ENCODE measurements around the gene ATAT1. TPM values are rescaled to one million over a fixed set of nuclear protein-coding genes. Genes with fewer than 3 reads are reported as not detected.
A peak's percentile ranks its signal among the peaks of the same experiment; 100 is the strongest.

Gene ATAT1
- total and polyA plus RNA-seq, 2 of the 13 experiments (the other 11 are each of a cell fraction or from before 2014, with no cell fraction given) = 9.2 to 23.6 TPM

DNA sequence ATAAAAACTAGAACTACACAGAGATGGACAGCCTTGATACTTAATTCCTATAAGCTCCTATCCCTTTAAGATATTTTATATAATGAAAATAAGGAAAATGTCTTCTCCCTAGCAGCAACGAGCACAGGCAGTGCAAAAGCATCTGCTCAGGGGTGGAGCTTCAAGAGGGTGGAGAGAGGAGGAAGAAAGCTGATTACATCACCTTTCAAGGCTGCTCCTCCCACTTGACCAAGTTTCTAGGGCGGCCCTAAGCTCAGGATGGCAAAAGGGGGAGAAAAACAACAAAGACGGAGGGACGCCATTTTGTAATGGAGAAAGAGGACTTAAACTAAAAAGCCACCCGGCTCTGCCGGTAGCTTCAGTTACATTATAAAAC is 11.8 kb upstream of the ATAT1 start (continued):
- TF ChIP-seq TGIF2 (CRISPR knock-in tag; IDR thresholded peaks at IDR 0.05) = peak; percentile 47
- no peak for TF ChIP-seq IRF2 (CRISPR knock-in tag; IDR thresholded peaks at IDR 0.05)
- no peak for TF ChIP-seq BHLHE40 (IDR thresholded peaks at IDR 0.05; ENCODE audit: low read length)
- no peak for TF ChIP-seq EED (CRISPR knock-in tag; IDR thresholded peaks at IDR 0.05)
- TF ChIP-seq MED1 (CRISPR knock-in tag; IDR thresholded peaks at IDR 0.05) = peak; percentile 71
- no peak for TF ChIP-seq ZNF674 (CRISPR knock-in tag; IDR thresholded peaks at IDR 0.05; ENCODE audit: low read depth)
- no peak for TF ChIP-seq REXO4 (CRISPR knock-in tag; IDR thresholded peaks at IDR 0.05; ENCODE audit: borderline replicate concordance)
- no peak for TF ChIP-seq NRL (CRISPR knock-in tag; IDR thresholded peaks at IDR 0.05; ENCODE audit: borderline replicate concordance)
- no peak for TF ChIP-seq USF2 (IDR thresholded peaks at IDR 0.05; ENCODE audit: low read depth, low read length)
- TF ChIP-seq USF2 (CRISPR knock-in tag; IDR thresholded peaks at IDR 0.05; ENCODE audit: borderline replicate concordance) = no peak; the same call in 1 of the 2 replicates
- TF ChIP-seq ZNF44 (CRISPR knock-in tag; IDR thresholded peaks at IDR 0.05) = no peak
- no peak for TF ChIP-seq PATZ1 (CRISPR knock-in tag; IDR thresholded peaks at IDR 0.05)
- TF ChIP-seq HNRNPLL (IDR thresholded peaks at IDR 0.05; ENCODE audit: low read depth, low read length, poor library complexity, severe bottlenecking) = no peak
- TF ChIP-seq MNT (IDR thresholded peaks at IDR 0.05) = no peak
- no peak for TF ChIP-seq FOXP1 (IDR thresholded peaks at IDR 0.05)
- TF ChIP-seq FOXP1 (CRISPR knock-in tag; IDR thresholded peaks at IDR 0.05) = no peak
- 0 out of 2 replicates have a peak, but pooled peaks have one; percentile 38 for TF ChIP-seq SIX4 (CRISPR knock-in tag; IDR thresholded peaks at IDR 0.05)
- no peak for TF ChIP-seq ZNF747 (CRISPR knock-in tag; IDR thresholded peaks at IDR 0.05; ENCODE audit: borderline replicate concordance)
- no peak for TF ChIP-seq ZNF101 (CRISPR knock-in tag; IDR thresholded peaks at IDR 0.05; ENCODE audit: borderline replicate concordance, low read depth)
- TF ChIP-seq ZNF432 (CRISPR knock-in tag; IDR thresholded peaks at IDR 0.05; ENCODE audit: borderline replicate concordance) = no peak
- TF ChIP-seq HNF4A (CRISPR knock-in tag; IDR thresholded peaks at IDR 0.05) = no peak
- TF ChIP-seq, protein P1, sequence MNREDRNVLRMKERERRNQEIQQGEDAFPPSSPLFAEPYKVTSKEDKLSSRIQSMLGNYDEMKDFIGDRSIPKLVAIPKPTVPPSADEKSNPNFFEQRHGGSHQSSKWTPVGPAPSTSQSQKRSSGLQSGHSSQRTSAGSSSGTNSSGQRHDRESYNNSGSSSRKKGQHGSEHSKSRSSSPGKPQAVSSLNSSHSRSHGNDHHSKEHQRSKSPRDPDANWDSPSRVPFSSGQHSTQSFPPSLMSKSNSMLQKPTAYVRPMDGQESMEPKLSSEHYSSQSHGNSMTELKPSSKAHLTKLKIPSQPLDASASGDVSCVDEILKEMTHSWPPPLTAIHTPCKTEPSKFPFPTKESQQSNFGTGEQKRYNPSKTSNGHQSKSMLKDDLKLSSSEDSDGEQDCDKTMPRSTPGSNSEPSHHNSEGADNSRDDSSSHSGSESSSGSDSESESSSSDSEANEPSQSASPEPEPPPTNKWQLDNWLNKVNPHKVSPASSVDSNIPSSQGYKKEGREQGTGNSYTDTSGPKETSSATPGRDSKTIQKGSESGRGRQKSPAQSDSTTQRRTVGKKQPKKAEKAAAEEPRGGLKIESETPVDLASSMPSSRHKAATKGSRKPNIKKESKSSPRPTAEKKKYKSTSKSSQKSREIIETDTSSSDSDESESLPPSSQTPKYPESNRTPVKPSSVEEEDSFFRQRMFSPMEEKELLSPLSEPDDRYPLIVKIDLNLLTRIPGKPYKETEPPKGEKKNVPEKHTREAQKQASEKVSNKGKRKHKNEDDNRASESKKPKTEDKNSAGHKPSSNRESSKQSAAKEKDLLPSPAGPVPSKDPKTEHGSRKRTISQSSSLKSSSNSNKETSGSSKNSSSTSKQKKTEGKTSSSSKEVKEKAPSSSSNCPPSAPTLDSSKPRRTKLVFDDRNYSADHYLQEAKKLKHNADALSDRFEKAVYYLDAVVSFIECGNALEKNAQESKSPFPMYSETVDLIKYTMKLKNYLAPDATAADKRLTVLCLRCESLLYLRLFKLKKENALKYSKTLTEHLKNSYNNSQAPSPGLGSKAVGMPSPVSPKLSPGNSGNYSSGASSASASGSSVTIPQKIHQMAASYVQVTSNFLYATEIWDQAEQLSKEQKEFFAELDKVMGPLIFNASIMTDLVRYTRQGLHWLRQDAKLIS (CRISPR knock-in tag; IDR thresholded peaks at IDR 0.05) = peak; percentile 10; the same call in 1 of the 2 replicates
